DND-41 (cell line): ENCODE data around the gene LRP8.

Experiments
- EZH2 ChIP-seq: IDR thresholded peaks from 3 replicates; pipeline ENCODE4 v1.6.1; 2012; ENCODE audit warnings: borderline replicate concordance, low read depth, mild to moderate bottlenecking, moderate library complexity, low read length, inconsistent platforms; ENCODE audit not compliant: severe bottlenecking
- TF ChIP-seq, protein P1 (sequence below): IDR thresholded peaks from 2 replicates; pipeline ENCODE4 v1.5.1; 2012; ENCODE audit warnings: borderline replicate concordance, low read length, moderate library complexity, mild to moderate bottlenecking; ENCODE audit not compliant: poor library complexity, severe bottlenecking; ENCODE audit errors: extremely low read depth

GRCh38 chr1:53198241-53198651 lies 129.6 kb downstream of the LRP8 start:
- TF ChIP-seq, protein P1, sequence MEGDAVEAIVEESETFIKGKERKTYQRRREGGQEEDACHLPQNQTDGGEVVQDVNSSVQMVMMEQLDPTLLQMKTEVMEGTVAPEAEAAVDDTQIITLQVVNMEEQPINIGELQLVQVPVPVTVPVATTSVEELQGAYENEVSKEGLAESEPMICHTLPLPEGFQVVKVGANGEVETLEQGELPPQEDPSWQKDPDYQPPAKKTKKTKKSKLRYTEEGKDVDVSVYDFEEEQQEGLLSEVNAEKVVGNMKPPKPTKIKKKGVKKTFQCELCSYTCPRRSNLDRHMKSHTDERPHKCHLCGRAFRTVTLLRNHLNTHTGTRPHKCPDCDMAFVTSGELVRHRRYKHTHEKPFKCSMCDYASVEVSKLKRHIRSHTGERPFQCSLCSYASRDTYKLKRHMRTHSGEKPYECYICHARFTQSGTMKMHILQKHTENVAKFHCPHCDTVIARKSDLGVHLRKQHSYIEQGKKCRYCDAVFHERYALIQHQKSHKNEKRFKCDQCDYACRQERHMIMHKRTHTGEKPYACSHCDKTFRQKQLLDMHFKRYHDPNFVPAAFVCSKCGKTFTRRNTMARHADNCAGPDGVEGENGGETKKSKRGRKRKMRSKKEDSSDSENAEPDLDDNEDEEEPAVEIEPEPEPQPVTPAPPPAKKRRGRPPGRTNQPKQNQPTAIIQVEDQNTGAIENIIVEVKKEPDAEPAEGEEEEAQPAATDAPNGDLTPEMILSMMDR = no peak
- no peak for TF ChIP-seq EZH2
